Right lobe of liver (tissue), 6 donors: ENCODE data around the gene FURIN. TPM values are rescaled to one million over a fixed set of nuclear protein-coding genes. Genes with fewer than 3 reads are reported as not detected.
"Not testable (repeated sequence)": the region's sequence is repeated elsewhere in the genome, so short reads cannot be mapped to it uniquely, and the experiment has no call there.

Experiments used
- ATAC-seq, 4 donors: fragments of 200-7000 bp; cut with Tn5 transposase; one replicate each; pipeline ENCODE4 v1.9.1; 2020; ENCODE audit warnings: mild to moderate bottlenecking in 4 of 4, moderate library complexity in 4 of 4
- DNase-seq, 3 donors: peaks; one replicate each; pipeline ENCODE4 v3.0.0-alpha.2; 2020
- H3K27ac ChIP-seq, 3 donors: fragments of 200-600 bp; one replicate each; pipeline ENCODE4 v1.8.0; 2022
- H3K27me3 ChIP-seq, 2 donors: fragments of 200-600 bp; one replicate each; pipeline ENCODE4 v1.8.0; 2022
- H3K36me3 ChIP-seq, 4 donors: fragments of 200-600 bp; sonication (generic) in 1 of 4; one replicate each; pipeline versions ENCODE4 v1.5.1 to v1.8.0; 2017 to 2022; ENCODE audit warnings: control low read depth in 1 of 4
- H3K4me1 ChIP-seq, 4 donors: fragments of 200-600 bp; sonication (generic) in 1 of 4; one replicate each; pipeline versions ENCODE4 v1.5.1 to v1.8.0; 2017 to 2022; ENCODE audit warnings: control low read depth in 1 of 4
- H3K4me3 ChIP-seq, 3 donors: fragments of 200-600 bp; one replicate each; pipeline ENCODE4 v1.8.0; 2022
- H3K9me3 ChIP-seq, 4 donors: fragments of 200-600 bp; sonication (generic) in 1 of 4; one replicate each; pipeline versions ENCODE4 v1.5.1 to v1.8.0; 2017 to 2022; ENCODE audit warnings: control low read depth in 1 of 4
- CTCF ChIP-seq, 4 donors: fragments of 200-600 bp in 3 of 4; fragments of 450-650 bp in 1 of 4; IDR thresholded peaks; one replicate each; pipeline versions ENCODE4 v1.5.1 to v1.8.0; 2016 to 2022; ENCODE audit warnings: antibody characterized with exemption in 4 of 4, mild to moderate bottlenecking in 2 of 4
- POLR2A ChIP-seq: fragments of 450-650 bp; IDR thresholded peaks from one replicate; pipeline ENCODE4 v1.6.1; 2017; ENCODE audit warnings: antibody characterized with exemption, mild to moderate bottlenecking
- WGBS: methylation state at CpG from one replicate; pipeline ENCODE4 v1.1.6; 2018; ENCODE audit warnings: low coverage, low lambda C conversion rate; ENCODE audit not compliant: insufficient coverage; ENCODE audit errors: missing lambda C conversion rate; 5-methylcytosine and 5-hydroxymethylcytosine counted together
- intact Hi-C, 2 donors: fragments of 100-400 bp; cut with DNase I; formaldehyde crosslinking; loops; one replicate each; pipeline versions ENCODE4 v1.11.2 to v1.14.1; 2022
- total RNA-seq, 6 experiments: library from RNA; depleted of rRNA in 2 of 6; stranded (reverse); fragments of >200 nt in 2 of 6; fragmentation: NEBNext Ultra II Directional in 3 of 6; extraction: Animal tissue kit (Norgen Biotek cat#: 25700) in 3 of 6; gene quantifications; one replicate each; pipeline versions ENCODE4 v1.1.0 to v1.2.4, GENCODE V29; 2016 to 2023
- donor health status: DM: no; HTN: yes; CAD: no.
- donor health status: DM: no; HTN: no; CAD: no.
- donor health status: DM: no; HTN: no; CAD: no.
- donor health status: DM: no; HTN: yes; CAD: no.
- donor health status: DM: no; HTN: yes; CAD: no.

The FURIN gene
- total RNA-seq, 6 experiments from 2014 or later, result 122 to 232 (median 189) TPM

- Histone ChIP-seq H3K4me1 (peaks cover 0 to 13% (median 3%) of the 10 kb centered on the region in 4 donors), H3K27ac (no peak overlapping the region), H3K27me3 (no peaks in the 10 kb centered on the region), H3K9me3 (no peaks in the 10 kb centered on the region), H3K36me3 (peaks cover 4 to 64% (median 37%) of the 10 kb centered on the region in 4 donors), H3K4me3 (no peak overlapping the region)
- DNase-seq (peak in 1 of 3 donors; percentile 38), ATAC-seq (no peak)
- no peak for TF ChIP-seq POLR2A
- TF ChIP-seq CTCF (IDR thresholded peaks at IDR 0.05), result no peak
- intact Hi-C loops, result no loop called here
- 92% methylated on average over 3 of the region's 11 CpGs for WGBS
Observed at GRCh38 chr15:90906181-90906849, 37.9 kb downstream of the FURIN start.

DNA sequence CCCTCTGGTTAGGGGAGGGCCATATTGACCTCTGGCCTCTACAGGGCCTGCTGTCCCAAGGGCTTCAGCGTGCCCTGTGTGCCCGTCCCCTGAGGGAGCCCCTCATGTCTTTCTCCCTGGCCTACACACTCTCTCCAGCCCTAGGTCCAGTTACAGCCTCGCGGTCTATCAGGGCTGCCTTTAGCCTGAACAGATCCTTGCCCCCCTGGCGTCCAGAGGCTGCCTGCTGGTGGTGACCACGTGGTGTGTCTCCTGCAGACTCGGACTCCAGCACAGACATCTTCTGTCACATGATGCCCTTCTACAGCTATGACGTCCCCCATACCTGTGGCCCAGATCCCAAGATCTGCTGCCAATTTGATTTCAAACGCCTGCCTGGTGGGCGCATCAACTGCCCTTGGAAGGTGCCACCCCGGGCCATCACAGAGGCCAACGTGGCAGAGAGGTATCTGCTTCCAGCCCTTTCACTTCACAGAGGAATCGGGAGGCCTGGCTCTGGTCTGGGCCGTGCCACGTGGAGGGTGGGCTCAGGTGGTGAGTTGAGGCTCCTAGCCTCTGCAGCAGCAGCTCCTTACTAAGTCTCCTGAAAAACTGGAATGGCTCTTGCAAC lies 38.8 kb downstream of the FURIN start:
- no peak overlapping the region for H3K27ac ChIP-seq
- intact Hi-C loops, result no loop called here
- peaks cover 0 to 7% (median 0%) of the 10 kb centered on the region in 4 donors for H3K4me1 ChIP-seq
- WGBS, result 73% methylated on average over 4 of the region's 15 CpGs
- H3K36me3 ChIP-seq, result peaks cover 5 to 73% (median 43%) of the 10 kb centered on the region in 4 donors
- no peak for TF ChIP-seq POLR2A
- no peaks in the 10 kb centered on the region for H3K27me3 ChIP-seq
- H3K4me3 ChIP-seq, result no peak overlapping the region
- DNase-seq, result peak in 2 of 3 donors; percentile 13 to 37
- H3K9me3 ChIP-seq, result no peaks in the 10 kb centered on the region
- ATAC-seq, result no peak

GRCh38 chr15:90907838-90908507 lies 39.6 kb downstream of the FURIN start:
- WGBS, result 78% methylated on average over 8 of the region's 9 CpGs

DNA sequence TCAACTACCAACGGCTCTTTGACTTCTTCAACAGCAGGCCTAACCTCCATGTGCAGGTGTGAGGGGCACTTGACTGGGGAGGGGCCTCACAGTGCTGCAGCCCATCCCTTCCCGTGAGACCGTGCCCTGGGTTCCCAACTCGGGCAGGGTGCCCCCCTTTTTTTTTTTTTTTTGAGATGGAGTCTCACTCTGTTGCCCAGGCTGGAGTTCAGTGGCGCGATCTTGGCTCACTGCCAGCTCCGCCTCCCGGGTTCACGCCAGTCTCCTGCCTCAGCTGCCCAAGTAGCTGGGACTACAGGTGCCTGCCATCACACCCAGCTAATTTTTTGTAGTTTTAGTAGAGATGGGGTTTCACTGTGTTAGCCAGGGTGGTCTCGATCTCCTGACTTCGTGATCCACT lies 41.1 kb downstream of the FURIN start:
- H3K9me3 ChIP-seq, H3K27me3 ChIP-seq, intact Hi-C loops, H3K27ac ChIP-seq, H3K4me3 ChIP-seq, ATAC-seq, H3K4me1 ChIP-seq: not testable (repeated sequence)
- 100% methylated on average over 2 of the region's 11 CpGs for WGBS
- DNase-seq, result peak in 1 of 3 donors; percentile 37
- H3K36me3 ChIP-seq, result peaks cover 5 to 94% (median 58%) of the 10 kb centered on the region in 4 donors

More at GRCh38 chr15:90907838-90908507, 39.6 kb downstream of the FURIN start:
- H3K4me1 ChIP-seq, result peaks cover 0 to 7% (median 0%) of the 10 kb centered on the region in 4 donors
- DNase-seq (no peak), ATAC-seq (no peak)
- no peaks in the 10 kb centered on the region for H3K9me3 ChIP-seq
- H3K27me3 ChIP-seq, result no peaks in the 10 kb centered on the region
- no peak overlapping the region for H3K27ac ChIP-seq
- TF ChIP-seq CTCF (IDR thresholded peaks at IDR 0.05) (no peak), POLR2A (no peak)
- intact Hi-C loops, result no loop called here
- peaks cover 5 to 81% (median 51%) of the 10 kb centered on the region in 4 donors for H3K36me3 ChIP-seq
- no peak overlapping the region for H3K4me3 ChIP-seq

- WGBS, result 80% methylated on average over 1 of the region's 8 CpGs
- no peaks in the 10 kb centered on the region for H3K9me3 ChIP-seq
- ATAC-seq (no peak), DNase-seq (peak in 1 of 3 donors; percentile 18)
- H3K27me3 ChIP-seq, result no peaks in the 10 kb centered on the region
- H3K36me3 ChIP-seq, result peaks cover 5 to 96% (median 57%) of the 10 kb centered on the region in 4 donors
- H3K4me3 ChIP-seq, result no peak overlapping the region
- TF ChIP-seq CTCF (IDR thresholded peaks at IDR 0.05), result no peak
- no peak for TF ChIP-seq POLR2A
- intact Hi-C loops, result loop anchor here in 1 of 2 donors (10.0 kb wide), 1 partner anchor 265 kb away; no protein-coding TSS in a partner anchor
- peaks cover 0 to 5% (median 0%) of the 10 kb centered on the region in 4 donors for H3K4me1 ChIP-seq
- no peak overlapping the region for H3K27ac ChIP-seq
Observed at GRCh38 chr15:90909976-90910375, 41.6 kb downstream of the FURIN start.
